ENCODE measurements around the gene UBE2J2.

- TF ChIP-seq POLR2A (IDR thresholded peaks at IDR 0.05), result no peak
- no peak for TF ChIP-seq CTCF (IDR thresholded peaks at IDR 0.05 in 4 of 5, conservative IDR thresholded peaks at IDR 0.05 in 1 of 5)
Observed at GRCh38 chr1:1226566-1227362, 46.9 kb downstream of the UBE2J2 start.

All from gastrocnemius medialis (tissue), 4 donors.